HG03196 (cell line): ENCODE results near the gene PELI2.

Experiments used
- ATAC-seq: cut with Tn5 transposase; IDR thresholded peaks from one replicate; pipeline ENCODE4 v1.9.1; 2021; ENCODE audit not compliant: unreplicated experiment

The PELI2 gene

GRCh38 chr14:56199095-56199981, 81.1 kb downstream of the PELI2 start:
- peak; percentile 54 for ATAC-seq

- ATAC-seq, result peak; percentile 46
These were observed 81.9 kb downstream of the PELI2 start for GRCh38 chr14:56199982-56200577.

DNA sequence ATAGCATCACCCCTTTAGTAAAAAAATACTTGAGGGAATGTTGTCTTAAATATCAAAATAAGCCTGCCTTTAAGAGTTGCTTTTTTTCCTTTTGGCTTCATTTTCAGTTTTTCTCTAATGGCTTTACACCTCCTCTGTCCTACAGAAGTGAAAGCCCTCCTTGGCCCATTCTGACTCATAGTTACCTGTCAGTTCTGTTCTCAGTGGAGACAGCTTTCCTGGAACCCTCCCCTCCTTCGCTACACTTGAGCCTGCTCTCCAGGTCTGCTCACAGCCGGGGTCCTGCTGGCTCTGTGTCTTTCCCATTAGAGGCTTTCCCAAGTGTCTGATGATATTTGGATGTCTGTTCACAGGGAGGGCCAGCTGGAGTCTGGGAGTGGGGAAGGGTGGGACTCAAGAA, 84.0 kb downstream of the PELI2 start:
- no peak for ATAC-seq

DNA sequence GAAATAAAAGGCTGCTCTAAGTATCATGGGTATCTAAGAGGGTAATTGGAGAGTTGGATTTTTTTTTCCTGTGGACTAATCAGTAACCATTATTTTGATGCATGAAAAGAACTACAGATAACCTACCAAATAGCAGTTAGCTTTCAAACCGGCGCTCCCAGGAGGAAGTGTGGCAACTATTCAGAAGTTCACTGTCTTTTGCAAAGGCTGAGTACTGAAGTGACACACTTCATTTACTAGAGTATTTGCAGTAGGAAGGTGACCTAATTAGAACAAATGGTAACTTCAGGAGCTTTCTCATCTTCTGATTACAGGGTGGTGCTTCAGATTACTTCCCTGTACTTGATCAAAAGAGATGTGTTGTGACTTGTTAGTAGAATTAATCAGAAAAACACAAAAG, 87.7 kb downstream of the PELI2 start:
- no peak for ATAC-seq

DNA sequence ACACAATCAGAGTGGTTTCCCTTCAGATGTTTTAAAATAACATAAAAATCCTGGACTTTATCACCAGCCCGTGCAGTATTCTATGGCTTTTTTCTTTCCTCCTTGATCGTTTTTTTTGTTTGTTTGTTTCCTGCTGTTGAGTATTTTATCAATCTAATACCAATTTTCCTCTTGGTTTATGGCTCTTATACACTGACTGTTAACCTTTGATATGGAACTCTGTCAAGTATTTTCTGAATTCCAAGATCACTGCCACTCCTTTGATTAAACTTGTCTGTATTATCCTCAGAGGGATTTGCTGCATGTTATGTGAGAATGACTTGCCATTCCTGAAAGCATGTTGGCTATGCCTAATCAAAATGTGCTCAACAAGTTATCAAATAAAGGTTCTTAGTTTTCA, 88.4 kb downstream of the PELI2 start:
- no peak for ATAC-seq

DNA sequence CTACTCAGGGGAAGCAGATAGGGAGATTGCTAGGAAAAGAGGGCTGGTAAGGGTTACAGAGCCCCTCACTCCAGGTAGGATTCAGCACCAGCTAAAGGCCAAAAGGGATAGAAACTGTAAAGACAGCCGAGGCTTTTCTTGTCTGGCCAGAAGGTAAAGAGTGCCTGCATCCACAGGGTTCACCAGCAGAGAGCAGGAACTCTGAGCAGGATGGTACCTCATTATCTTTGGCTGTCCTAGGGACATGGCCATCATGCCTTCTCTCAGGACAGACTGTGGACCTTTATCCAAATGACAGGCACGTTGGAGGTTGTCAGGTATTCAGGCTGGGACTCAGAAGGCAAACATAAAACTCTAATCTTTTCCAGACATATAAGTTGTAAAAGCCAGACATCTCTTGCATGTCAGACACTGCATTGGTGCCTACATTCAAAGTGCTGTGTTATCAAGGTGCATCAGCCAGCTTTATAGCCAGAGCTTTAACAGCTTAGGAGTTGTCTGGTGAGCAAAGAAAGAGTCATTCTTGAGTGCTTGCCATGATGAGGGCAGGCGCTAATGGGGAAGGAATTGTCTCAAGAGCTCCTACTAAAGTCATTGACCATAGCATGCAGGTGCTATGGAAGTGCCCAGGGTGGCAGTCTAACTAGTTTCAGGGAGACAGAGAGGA, 89.5 kb downstream of the PELI2 start:
- no peak for ATAC-seq

- ATAC-seq, result no peak
These were observed 90.3 kb downstream of the PELI2 start for GRCh38 chr14:56208520-56208919.

- ATAC-seq, result no peak
These were observed 92.4 kb downstream of the PELI2 start for GRCh38 chr14:56210571-56210970.

DNA sequence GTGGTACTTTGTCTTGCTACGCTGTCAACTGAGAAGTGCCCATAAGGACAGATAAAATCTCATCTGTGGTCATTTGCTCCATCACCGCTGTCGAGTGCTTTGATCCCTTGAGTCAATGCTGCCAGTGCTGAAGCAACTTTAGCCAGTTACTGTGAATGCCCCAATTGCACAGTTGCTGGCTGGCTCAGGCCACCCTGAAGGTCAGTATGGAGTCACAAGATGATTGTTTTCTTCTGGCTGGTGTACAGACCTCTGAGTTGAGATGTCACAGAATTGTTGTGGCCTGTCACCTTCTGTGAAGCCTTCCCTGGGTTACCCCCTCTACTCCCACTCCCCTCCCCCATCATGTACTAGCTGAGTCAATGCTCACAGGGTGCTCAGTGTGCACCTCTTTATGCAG, 92.9 kb downstream of the PELI2 start:
- ATAC-seq, result no peak

DNA sequence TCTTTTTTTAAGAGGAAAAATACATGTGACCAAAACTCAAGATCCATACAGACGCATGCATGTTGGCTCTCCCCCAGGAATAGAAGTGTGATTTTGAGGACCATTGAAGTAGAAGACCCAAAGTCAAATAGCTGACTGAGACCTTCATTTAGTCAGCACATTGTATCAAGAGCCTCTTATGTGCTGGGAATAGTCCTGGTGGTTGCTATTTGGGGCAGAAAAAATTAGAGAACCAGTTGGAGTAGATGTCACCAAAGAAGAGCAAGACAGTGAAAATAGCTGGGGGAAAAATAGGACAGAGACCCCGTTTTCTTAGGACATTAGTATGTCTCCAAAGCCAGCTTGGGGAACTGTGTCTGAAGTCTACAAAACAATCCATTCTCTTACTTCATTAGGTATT, 93.6 kb downstream of the PELI2 start:
- no peak for ATAC-seq

DNA sequence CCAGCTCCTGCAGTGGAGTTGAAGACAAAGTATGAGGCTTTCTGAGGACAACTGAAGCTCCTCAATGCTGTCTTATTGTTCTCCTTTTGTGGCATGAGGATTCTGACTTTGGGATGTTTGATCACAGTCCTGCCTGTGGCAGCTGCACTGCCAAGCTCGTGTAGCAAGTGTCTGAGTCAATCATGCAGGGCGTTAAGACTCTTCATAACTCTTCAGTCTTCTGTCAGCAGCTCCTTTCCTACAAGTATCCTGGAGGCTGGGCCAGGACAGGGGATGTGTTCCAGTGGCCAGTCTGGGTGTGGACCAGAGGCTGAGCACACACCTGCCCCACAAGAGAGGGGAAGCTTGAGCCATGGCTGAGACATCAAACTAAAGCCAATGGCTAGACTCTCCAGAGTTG, 94.3 kb downstream of the PELI2 start:
- no peak for ATAC-seq

DNA sequence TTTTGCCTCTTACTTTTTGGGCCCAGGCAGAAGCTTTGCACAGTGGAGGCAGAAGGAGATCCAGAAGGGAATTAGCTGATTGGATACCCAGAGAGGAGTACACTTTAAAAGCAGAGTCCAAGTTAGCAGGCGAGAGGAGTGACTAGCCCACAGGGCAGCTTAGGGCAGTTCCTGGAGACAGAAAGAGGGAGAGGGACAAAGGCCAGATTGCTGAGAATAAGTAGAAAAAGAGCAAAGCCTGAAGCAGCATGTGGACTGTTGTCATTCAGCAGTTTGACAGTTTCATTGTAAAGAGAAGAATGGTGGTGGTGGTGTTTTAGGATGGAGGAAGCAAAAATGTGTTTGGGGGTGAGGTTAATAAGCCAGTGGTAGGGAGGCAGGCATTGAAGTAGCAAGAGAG, 95.1 kb downstream of the PELI2 start:
- no peak for ATAC-seq

GRCh38 chr14:56215180-56215579, 97.0 kb downstream of the PELI2 start:
- ATAC-seq, result no peak

DNA sequence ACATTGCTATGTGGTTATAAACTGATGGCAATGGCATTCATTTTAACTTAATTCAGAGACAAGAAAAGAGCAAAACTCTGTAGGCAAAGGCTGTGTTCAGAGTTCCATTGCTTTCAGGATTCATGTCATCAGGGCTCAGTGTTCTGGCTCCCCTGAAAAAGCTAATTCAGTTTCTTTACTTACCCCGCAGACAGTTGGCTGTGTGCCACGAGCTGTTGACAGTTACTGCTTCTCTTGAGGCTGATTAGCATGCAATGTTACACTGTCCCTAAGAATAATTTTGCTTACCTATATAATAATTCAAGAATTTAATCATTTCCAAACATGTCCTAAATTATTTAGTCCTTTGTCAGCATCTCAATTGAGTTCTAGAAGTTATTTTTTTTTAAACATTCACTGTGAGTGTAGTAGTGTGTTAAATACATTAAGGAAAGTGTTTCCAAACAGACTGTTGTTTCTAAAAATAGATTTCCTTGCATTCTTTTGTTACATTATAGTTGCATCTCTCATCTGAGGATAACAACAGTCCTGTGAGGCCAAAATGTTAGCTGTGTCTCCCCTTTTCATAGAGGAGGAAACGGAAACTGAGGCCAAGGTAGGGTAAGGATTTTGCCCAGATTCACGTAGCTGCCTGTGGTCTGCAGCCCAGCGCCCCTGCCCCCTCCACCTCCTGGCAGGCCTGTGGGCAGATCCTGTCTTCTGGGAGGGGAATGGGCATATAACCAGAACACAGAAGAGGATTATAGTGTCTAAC, 98.6 kb downstream of the PELI2 start:
- no peak for ATAC-seq

GRCh38 chr14:56217380-56218045, 99.3 kb downstream of the PELI2 start:
- no peak for ATAC-seq

- no peak for ATAC-seq
These were observed 101.6 kb downstream of the PELI2 start for GRCh38 chr14:56219666-56220413.

- ATAC-seq, result no peak
These were observed 103.3 kb downstream of the PELI2 start for GRCh38 chr14:56221382-56222128.

DNA sequence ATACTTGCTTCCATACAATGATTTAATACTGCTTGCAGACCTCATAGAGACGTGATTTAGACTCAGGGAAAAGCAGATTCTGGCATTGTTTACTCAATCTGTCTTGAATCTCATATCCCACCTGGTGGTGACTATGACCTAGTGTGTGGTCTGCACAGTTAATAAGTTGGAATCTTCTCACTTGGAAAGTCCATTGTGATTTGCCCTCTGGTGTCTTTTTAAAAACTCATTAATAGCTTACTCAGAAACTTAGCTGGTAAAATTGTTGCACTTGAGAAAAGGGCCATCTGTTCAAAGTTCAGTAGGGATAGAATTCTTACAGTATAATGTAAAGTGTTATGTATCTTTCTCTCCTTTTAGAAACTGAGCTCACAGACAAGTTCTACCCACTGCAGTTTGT, 106.0 kb downstream of the PELI2 start:
- ATAC-seq, result no peak
